ENCODE data around the gene ZNF219.

Gene ZNF219

GRCh38 chr14:21054768-21055145, 43.7 kb downstream of the ZNF219 start:
- TF ChIP-seq CTCF (IDR thresholded peaks at IDR 0.05) = no peak
- no peak overlapping the region for H3K4me2 ChIP-seq (ENCODE audit: low read length)
- H3K27me3 ChIP-seq (ENCODE audit: control insufficient read depth, insufficient read depth, low read length) = no peaks in the 10 kb centered on the region
- H3K9ac ChIP-seq = no peak overlapping the region
- peaks cover 16% of the 10 kb centered on the region for H3K4me1 ChIP-seq
- no peaks in the 10 kb centered on the region for H3K79me2 ChIP-seq
- H3K27ac ChIP-seq = no peak overlapping the region
- H3K9me3 ChIP-seq (ENCODE audit: control insufficient read depth, low read length) = no peaks in the 10 kb centered on the region
- H3K4me3 ChIP-seq (ENCODE audit: low read depth, low read length) = no peak overlapping the region
- H3K36me3 ChIP-seq (ENCODE audit: control insufficient read depth, insufficient read depth, low read length) = no peaks in the 10 kb centered on the region
- H2AFZ ChIP-seq = no peak overlapping the region

- Histone ChIP-seq H3K27ac (peak overlapping the region; percentile 40), H2AFZ (peak overlapping the region; percentile 40), H3K9ac (no peak overlapping the region), H3K36me3 (ENCODE audit: control insufficient read depth, insufficient read depth, low read length) (no peaks in the 10 kb centered on the region), H3K27me3 (ENCODE audit: control insufficient read depth, insufficient read depth, low read length) (no peaks in the 10 kb centered on the region), H3K4me2 (ENCODE audit: low read length) (no peak overlapping the region), H3K4me3 (ENCODE audit: low read depth, low read length) (no peak overlapping the region), H3K4me1 (peaks cover 21% of the 10 kb centered on the region), H3K79me2 (no peaks in the 10 kb centered on the region), H3K9me3 (ENCODE audit: control insufficient read depth, low read length) (no peaks in the 10 kb centered on the region)
- no peak for TF ChIP-seq CTCF (IDR thresholded peaks at IDR 0.05)
Measured at GRCh38 chr14:21054123-21054767, 44.2 kb downstream of the ZNF219 start.

- H3K27me3 ChIP-seq (ENCODE audit: control insufficient read depth, insufficient read depth, low read length) = no peaks in the 10 kb centered on the region
- peak overlapping the region; percentile 36 for H2AFZ ChIP-seq
- H3K9me3 ChIP-seq (ENCODE audit: control insufficient read depth, low read length) = no peaks in the 10 kb centered on the region
- no peak overlapping the region for H3K4me3 ChIP-seq (ENCODE audit: low read depth, low read length)
- H3K27ac ChIP-seq = peak overlapping the region; percentile 40
- no peak overlapping the region for H3K4me2 ChIP-seq (ENCODE audit: low read length)
- no peak overlapping the region for H3K9ac ChIP-seq
- TF ChIP-seq CTCF (IDR thresholded peaks at IDR 0.05) = no peak
- peaks cover 28% of the 10 kb centered on the region for H3K4me1 ChIP-seq
- H3K79me2 ChIP-seq = no peaks in the 10 kb centered on the region
- H3K36me3 ChIP-seq (ENCODE audit: control insufficient read depth, insufficient read depth, low read length) = no peaks in the 10 kb centered on the region
Measured at GRCh38 chr14:21053184-21054122, 45.0 kb downstream of the ZNF219 start.

- H3K4me3 ChIP-seq (ENCODE audit: low read depth, low read length) = no peak overlapping the region
- no peak overlapping the region for H3K27ac ChIP-seq
- no peak overlapping the region for H3K9ac ChIP-seq
- no peaks in the 10 kb centered on the region for H3K9me3 ChIP-seq (ENCODE audit: control insufficient read depth, low read length)
- no peaks in the 10 kb centered on the region for H3K36me3 ChIP-seq (ENCODE audit: control insufficient read depth, insufficient read depth, low read length)
- peak overlapping the region; percentile 17 for H2AFZ ChIP-seq
- H3K27me3 ChIP-seq (ENCODE audit: control insufficient read depth, insufficient read depth, low read length) = no peaks in the 10 kb centered on the region
- no peaks in the 10 kb centered on the region for H3K79me2 ChIP-seq
- no peak for TF ChIP-seq CTCF (IDR thresholded peaks at IDR 0.05)
- peaks cover 47% of the 10 kb centered on the region for H3K4me1 ChIP-seq
- no peak overlapping the region for H3K4me2 ChIP-seq (ENCODE audit: low read length)
Measured at GRCh38 chr14:21050597-21050996, 47.9 kb downstream of the ZNF219 start.
